AG04450 (cell line): Measurements from ENCODE around the gene TSC1. TPM values are rescaled to one million over a fixed set of nuclear protein-coding genes. Genes with fewer than 3 reads are reported as not detected.

Source experiments
- CTCF ChIA-PET: fragments of 300-600, 350-600 bp; formaldehyde crosslinking; extraction: SDS; loops from one replicate; lab custom pipeline; 2022; ENCODE audit warnings: antibody characterized with exemption, inconsistent platforms; lab: Charles Lee
- POLR2A ChIA-PET: fragments of 350-600 bp; formaldehyde crosslinking; extraction: SDS; loops from one replicate; lab custom pipeline; 2021; ENCODE audit warnings: antibody characterized with exemption, inconsistent platforms; lab: Yijun Ruan, JAX
- DNase-seq: peaks from one replicate; pipeline ENCODE4 v3.0.0-alpha.2; 2011; ENCODE audit warnings: low read depth, low spot score
- H3K27ac ChIP-seq: one replicate; pipeline ENCODE4 v1.5.1; 2012; ENCODE audit warnings: low read depth, low read length, control low read depth
- H3K27me3 ChIP-seq: one replicate; pipeline ENCODE4 v1.6.0; 2012; ENCODE audit warnings: low read length; ENCODE audit not compliant: control insufficient read depth, insufficient read depth
- H3K4me3 ChIP-seq: 2 replicates; pipeline ENCODE4 v1.5.1; 2011; ENCODE audit warnings: mild to moderate bottlenecking, low read depth, low read length, control low read depth
- H3K9me3 ChIP-seq: 2 replicates; pipeline ENCODE4 v1.5.1; 2012; ENCODE audit warnings: low read length; ENCODE audit not compliant: control insufficient read depth, insufficient read depth
- CTCF ChIP-seq: IDR thresholded peaks from 2 replicates; pipeline ENCODE4 v1.5.1; 2011; ENCODE audit warnings: low read depth, low read length, control low read depth, inconsistent platforms
- polyA plus RNA-seq: library from polyadenylated mRNA; depleted of rRNA; stranded (reverse); fragments of >200 nt; gene quantifications from 2 replicates; pipeline ENCODE4 v1.2.3, GENCODE V29; 2011

Gene TSC1
- polyA plus RNA-seq, 1 experiment = 87.1 TPM

DNA sequence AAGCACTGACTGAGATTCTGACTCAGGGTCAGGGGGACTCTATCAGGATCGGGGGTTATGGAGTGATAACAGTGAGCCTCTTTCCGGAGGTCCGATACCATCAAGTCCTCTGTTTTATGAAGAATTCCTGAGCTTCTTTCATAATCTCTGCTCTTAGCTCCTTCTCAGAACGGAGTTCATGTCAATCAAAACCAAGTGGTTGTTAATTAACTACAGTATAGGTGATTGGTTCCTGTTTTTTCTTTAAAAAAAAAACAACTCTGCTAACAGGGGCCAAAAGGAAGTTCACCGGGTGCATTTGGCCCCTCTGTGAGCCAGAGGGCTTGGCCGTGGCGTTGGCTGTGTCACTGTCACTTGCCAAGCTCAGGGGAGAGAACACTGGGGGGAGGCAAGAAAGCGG is 38.0 kb upstream of the TSC1 start:
- no peak overlapping the region for H3K27ac ChIP-seq
- H3K9me3 ChIP-seq = no peaks in the 10 kb centered on the region; the same call in 1 of the 2 replicates
- CTCF ChIA-PET = interaction anchor here (0.6 to 0.7 kb wide), 2 partner anchors 15 to 21 kb away, joined by 3 to 8 read pairs; no protein-coding TSS in a partner anchor
- POLR2A ChIA-PET = no interaction called here
- no peak for TF ChIP-seq CTCF
- no peak for DNase-seq
- no peak overlapping the region for H3K4me3 ChIP-seq
- H3K27me3 ChIP-seq = peaks cover 46% of the 10 kb centered on the region

GRCh38 chr9:132980157-132980556 is 35.7 kb upstream of the TSC1 start:
- DNase-seq = no peak
- ChIA-PET POLR2A (no interaction called here), CTCF (interaction anchor here (0.6 to 1.0 kb wide), 4 partner anchors 10 to 331 kb away, joined by 3 read pairs; no protein-coding TSS in a partner anchor)
- no peaks in the 10 kb centered on the region; the same call in 1 of the 2 replicates for H3K9me3 ChIP-seq
- no peak overlapping the region for H3K4me3 ChIP-seq
- no peak for TF ChIP-seq CTCF
- H3K27ac ChIP-seq = no peak overlapping the region
- H3K27me3 ChIP-seq = peaks cover 59% of the 10 kb centered on the region

DNA sequence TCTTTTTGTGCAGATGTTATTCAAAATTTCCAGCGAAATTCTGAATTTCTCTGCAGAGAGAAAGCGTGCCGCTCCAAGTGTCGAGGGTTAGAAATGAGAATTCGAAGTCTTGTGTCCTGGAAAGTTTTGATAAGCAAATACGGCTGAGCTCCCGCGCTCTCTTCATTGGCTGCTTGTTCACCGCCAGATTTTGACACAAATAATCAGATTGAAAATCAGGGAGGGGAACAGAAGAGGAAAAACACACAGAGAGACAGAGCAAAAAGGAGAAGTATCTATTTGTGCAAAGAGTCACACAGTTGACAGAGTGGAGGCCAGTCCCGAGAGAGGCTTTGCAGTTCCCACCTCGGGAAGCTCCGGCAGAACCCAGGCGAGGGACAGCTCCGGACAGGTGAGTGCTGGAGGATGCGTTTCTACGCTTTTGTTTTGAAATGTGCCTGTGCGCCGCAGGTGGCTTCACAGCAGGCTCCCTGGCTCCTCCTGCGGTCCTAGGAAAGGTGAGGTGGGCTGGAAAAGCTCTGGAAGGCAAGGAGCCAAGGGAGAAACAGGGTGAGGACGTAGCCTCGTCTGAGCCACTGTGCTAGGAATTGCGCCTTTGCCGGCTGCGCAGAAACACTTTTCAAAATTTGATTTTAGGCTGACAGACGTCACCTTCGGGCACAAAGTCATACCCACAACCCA is 34.2 kb upstream of the TSC1 start, which contains the start of gene GFI1B:
TSS of gene GFI1B (plus strand) at position 244 of the 681 bp plus-strand sequence. CDS start 7,985 bp downstream, outside the sequence.
- CTCF ChIA-PET = interaction anchor here (0.7 to 1.2 kb wide), 6 partner anchors 16 to 166 kb away, joined by 3 read pairs; no protein-coding TSS in a partner anchor
- no peak for DNase-seq
- H3K27ac ChIP-seq = no peak within 1 kb of the TSS
- no peak within 1 kb of the TSS for H3K4me3 ChIP-seq
- POLR2A ChIA-PET = no interaction called here
- H3K27me3 ChIP-seq = peaks cover 51% of the 10 kb centered on the region
- no peak for TF ChIP-seq CTCF
- H3K9me3 ChIP-seq = no peaks in the 10 kb centered on the region

- no peak overlapping the region for H3K27ac ChIP-seq
- no peaks in the 10 kb centered on the region; the same call in 1 of the 2 replicates for H3K9me3 ChIP-seq
- TF ChIP-seq CTCF = no peak
- POLR2A ChIA-PET = no interaction called here
- H3K4me3 ChIP-seq = no peak overlapping the region
- peaks cover 55% of the 10 kb centered on the region for H3K27me3 ChIP-seq
- CTCF ChIA-PET = interaction anchor here (0.7 to 1.2 kb wide), 6 partner anchors 17 to 166 kb away, joined by 3 read pairs; no protein-coding TSS in a partner anchor
- no peak for DNase-seq
Observed at GRCh38 chr9:132978112-132978450, 33.7 kb upstream of the TSC1 start.

DNA sequence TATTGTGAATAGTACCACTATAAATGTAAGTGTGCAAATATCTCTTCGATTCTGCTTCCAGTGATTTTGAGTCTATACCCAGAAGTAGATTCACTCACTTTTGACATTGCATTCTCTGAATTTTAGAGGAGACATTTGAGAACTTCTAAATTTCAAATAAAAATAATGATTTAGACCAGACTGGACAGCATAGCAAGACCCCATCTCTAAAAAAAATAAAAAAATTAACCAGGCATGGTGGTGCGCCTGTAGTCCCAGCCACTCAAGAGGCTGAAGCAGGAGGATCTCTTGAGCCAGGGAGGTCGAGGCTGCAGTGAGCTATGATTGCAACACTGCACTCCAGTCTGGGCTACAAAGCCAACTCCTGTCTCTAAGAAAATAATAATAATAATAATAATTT is 32.2 kb upstream of the TSC1 start:
- Histone ChIP-seq H3K27me3 (peaks cover 49% of the 10 kb centered on the region), H3K4me3 (no peak overlapping the region), H3K27ac (no peak overlapping the region), H3K9me3 (no peaks in the 10 kb centered on the region; the same call in 1 of the 2 replicates)
- no peak for DNase-seq
- no peak for TF ChIP-seq CTCF
- ChIA-PET CTCF (interaction anchor here (1.0 to 1.1 kb wide), 3 partner anchors 25 to 323 kb away, joined by 3 to 5 read pairs (median 4); no protein-coding TSS in a partner anchor), POLR2A (no interaction called here)
